Neuronal stem cell (in vitro differentiated cells): ENCODE measurements around the gene AOPEP.

Source experiments
- DNase-seq: peaks from one replicate; pipeline ENCODE4 v3.0.0-alpha.2; 2013; ENCODE audit warnings: low spot score
- H2AFZ ChIP-seq: one replicate; pipeline ENCODE4 v1.6.1; 2013; ENCODE audit warnings: mild to moderate bottlenecking, low read length, inconsistent platforms
- H2AK5ac ChIP-seq: 2 replicates; pipeline ENCODE4 v1.6.1; 2013; ENCODE audit warnings: low read depth, mild to moderate bottlenecking, inconsistent platforms, low read length, moderate library complexity, mixed read lengths
- H2BK120ac ChIP-seq: 2 replicates; pipeline ENCODE4 v1.6.1; 2013; ENCODE audit warnings: low read depth, mild to moderate bottlenecking, inconsistent platforms, low read length, moderate library complexity, mixed read lengths
- H2BK12ac ChIP-seq: one replicate; pipeline ENCODE4 v1.6.1; 2013; ENCODE audit warnings: low read length, inconsistent platforms
- H2BK15ac ChIP-seq: 2 replicates; pipeline ENCODE4 v1.6.1; 2013; ENCODE audit warnings: mild to moderate bottlenecking, low read length, inconsistent platforms, mixed read lengths
- H2BK5ac ChIP-seq: one replicate; pipeline ENCODE4 v1.6.1; 2013; ENCODE audit warnings: inconsistent platforms, mild to moderate bottlenecking, low read length, moderate library complexity
- H3K14ac ChIP-seq: one replicate; pipeline ENCODE4 v1.6.1; 2013; ENCODE audit warnings: low read length, inconsistent platforms
- H3K18ac ChIP-seq: 2 replicates; pipeline ENCODE4 v1.6.1; 2013; ENCODE audit warnings: low read length, inconsistent platforms
- H3K23ac ChIP-seq: 2 replicates; pipeline ENCODE4 v1.6.1; 2013; ENCODE audit warnings: low read depth, mild to moderate bottlenecking, mixed read lengths, low read length, inconsistent platforms; ENCODE audit not compliant: poor library complexity
- H3K27ac ChIP-seq: replicated peaks from 3 replicates; pipeline ENCODE4 v1.5.1; 2013; ENCODE audit warnings: low read length, inconsistent platforms
- H3K27me3 ChIP-seq, 3 experiments: 2 replicates each; pipeline ENCODE4 v1.6.1; 2013; ENCODE audit warnings: low read length in 3 of 3, mild to moderate bottlenecking in 2 of 3, inconsistent platforms in 1 of 3, low read depth in 1 of 3, mixed read lengths in 1 of 3, moderate library complexity in 1 of 3; ENCODE audit not compliant: control insufficient read depth in 3 of 3, insufficient read depth in 3 of 3
- H3K36me3 ChIP-seq, 2 donors: replicated peaks in 1 of 2; 2 replicates each; pipeline ENCODE4 v1.6.1; 2013; ENCODE audit warnings: low read length in 2 of 2; ENCODE audit not compliant: control insufficient read depth in 2 of 2, insufficient read depth in 2 of 2
- H3K4ac ChIP-seq: 2 replicates; pipeline ENCODE4 v1.6.1; 2013; ENCODE audit warnings: inconsistent platforms, mild to moderate bottlenecking, low read length, moderate library complexity
- H3K4me1 ChIP-seq, 2 donors: 1 replicate in 1 of 2; 2 replicates in 1 of 2; pipeline ENCODE4 v1.6.1; 2013; ENCODE audit warnings: low read length in 2 of 2, low read depth in 1 of 2; ENCODE audit not compliant: control insufficient read depth in 2 of 2, insufficient read depth in 1 of 2
- H3K4me2 ChIP-seq: one replicate; pipeline ENCODE4 v1.6.1; 2013; ENCODE audit warnings: mild to moderate bottlenecking, low read length, inconsistent platforms; ENCODE audit not compliant: insufficient read depth, poor library complexity, severe bottlenecking
- H3K4me3 ChIP-seq, 2 donors: 2 replicates each; pipeline ENCODE4 v1.5.1; 2013; ENCODE audit warnings: low read length in 2 of 2, mild to moderate bottlenecking in 2 of 2, inconsistent platforms in 1 of 2, moderate library complexity in 1 of 2
- H3K79me1 ChIP-seq: one replicate; pipeline ENCODE4 v1.6.1; 2013; ENCODE audit warnings: low read depth, mild to moderate bottlenecking, inconsistent platforms, low read length, moderate library complexity
- H3K9ac ChIP-seq: one replicate; pipeline ENCODE4 v1.6.1; 2013; ENCODE audit warnings: mild to moderate bottlenecking, low read depth, low read length, inconsistent platforms; ENCODE audit not compliant: poor library complexity
- H3K9me3 ChIP-seq, 2 donors: replicated peaks in 1 of 2; 2 replicates each; pipeline versions ENCODE3 to v1.6.1; 2013; ENCODE audit warnings: low read length in 2 of 2, mild to moderate bottlenecking in 2 of 2, inconsistent platforms in 1 of 2, low read depth in 1 of 2, mixed read lengths in 1 of 2, moderate library complexity in 1 of 2; ENCODE audit not compliant: control insufficient read depth in 2 of 2, insufficient read depth in 1 of 2
- H4K8ac ChIP-seq: one replicate; pipeline ENCODE4 v1.6.1; 2013; ENCODE audit warnings: low read depth, mild to moderate bottlenecking, inconsistent platforms, low read length, moderate library complexity
- H4K91ac ChIP-seq: one replicate; pipeline ENCODE4 v1.6.1; 2013; ENCODE audit warnings: low read length, low read depth, mild to moderate bottlenecking, inconsistent platforms; ENCODE audit not compliant: poor library complexity
- WGBS, 2 donors: extraction: QIAGEN DNeasy Blood & Tissue Kit; methylation state at CpG; one replicate each; pipeline ENCODE4 v1.1.7; 2013; ENCODE audit warnings: missing lambda C conversion rate in 2 of 2, mixed read lengths in 1 of 2; ENCODE audit not compliant: insufficient read length in 2 of 2, insufficient replicate concordance in 1 of 2; ENCODE audit errors: extremely low coverage in 2 of 2; 5-methylcytosine and 5-hydroxymethylcytosine counted together

Gene AOPEP

GRCh38 chr9:94912700-94913249 is 186.3 kb downstream of the AOPEP start:
- no peak overlapping the region for H4K8ac ChIP-seq
- H2BK15ac ChIP-seq = no peak overlapping the region
- H2AK5ac ChIP-seq = no peak overlapping the region
- H3K36me3 ChIP-seq = no peaks in the 10 kb centered on the region
- peaks cover 24 to 26% of the 10 kb centered on the region in 2 donors for H3K4me1 ChIP-seq
- H2AFZ ChIP-seq = no peak overlapping the region
- peak overlapping the region; percentile 32 for H3K27ac ChIP-seq
- H3K9ac ChIP-seq = no peak overlapping the region
- peaks cover 0 to 2% of the 10 kb centered on the region in 2 donors for H3K9me3 ChIP-seq
- H3K4ac ChIP-seq = no peak overlapping the region
- H3K4me2 ChIP-seq = no peak overlapping the region
- no peak for DNase-seq
- WGBS, 2 donors = no CpG with 5 or more reads among the region's 8 CpGs
- H2BK12ac ChIP-seq = no peak overlapping the region
- no peak overlapping the region for H4K91ac ChIP-seq
- H3K14ac ChIP-seq = no peak overlapping the region
- no peak overlapping the region for H3K23ac ChIP-seq
- H3K4me3 ChIP-seq = no peak overlapping the region
- H3K79me1 ChIP-seq = no peaks in the 10 kb centered on the region
- no peak overlapping the region for H2BK120ac ChIP-seq
- peak overlapping the region; percentile 5 for H3K18ac ChIP-seq
- H3K27me3 ChIP-seq = no peaks in the 10 kb centered on the region
- no peak overlapping the region for H2BK5ac ChIP-seq

- no peak overlapping the region for H2BK5ac ChIP-seq
- no peak overlapping the region for H2BK12ac ChIP-seq
- H3K4me1 ChIP-seq = peaks cover 18 to 26% of the 10 kb centered on the region in 2 donors
- H2BK120ac ChIP-seq = no peak overlapping the region
- H3K4me3 ChIP-seq = no peak overlapping the region
- H3K4ac ChIP-seq = no peak overlapping the region
- H3K79me1 ChIP-seq = no peaks in the 10 kb centered on the region
- no peak overlapping the region for H2BK15ac ChIP-seq
- no peak overlapping the region for H4K8ac ChIP-seq
- DNase-seq = no peak
- no peak overlapping the region for H2AFZ ChIP-seq
- no peak overlapping the region for H3K18ac ChIP-seq
- H3K27ac ChIP-seq = no peak overlapping the region
- no peak overlapping the region for H4K91ac ChIP-seq
- no peak overlapping the region for H3K4me2 ChIP-seq
- H3K36me3 ChIP-seq = no peaks in the 10 kb centered on the region
- H2AK5ac ChIP-seq = no peak overlapping the region
- peaks cover 0 to 2% of the 10 kb centered on the region in 2 donors for H3K9me3 ChIP-seq
- no peak overlapping the region for H3K23ac ChIP-seq
- no peak overlapping the region for H3K9ac ChIP-seq
- H3K27me3 ChIP-seq = no peaks in the 10 kb centered on the region
- WGBS, 2 donors = no CpG with 5 or more reads among the region's 4 CpGs
- H3K14ac ChIP-seq = no peak overlapping the region
Measured at GRCh38 chr9:94913550-94913949, 187.1 kb downstream of the AOPEP start.

GRCh38 chr9:94915476-94916450 is 189.3 kb downstream of the AOPEP start:
- H3K79me1 ChIP-seq = no peaks in the 10 kb centered on the region
- H3K4ac ChIP-seq = peak overlapping the region; percentile 4
- no peak overlapping the region for H3K4me3 ChIP-seq
- H3K9ac ChIP-seq = no peak overlapping the region
- H3K27ac ChIP-seq = peak overlapping the region; percentile 62
- H3K9me3 ChIP-seq = peaks cover 0 to 2% of the 10 kb centered on the region in 2 donors
- H3K36me3 ChIP-seq = no peaks in the 10 kb centered on the region
- DNase-seq = no peak
- no peak overlapping the region for H4K8ac ChIP-seq
- no peak overlapping the region for H3K14ac ChIP-seq
- H3K18ac ChIP-seq = peak overlapping the region; percentile 86
- H3K27me3 ChIP-seq = no peaks in the 10 kb centered on the region
- H3K4me2 ChIP-seq = no peak overlapping the region
- H2BK15ac ChIP-seq = no peak overlapping the region
- WGBS, 2 donors = no CpG with 5 or more reads among the region's 17 CpGs
- H2BK12ac ChIP-seq = no peak overlapping the region
- H3K4me1 ChIP-seq = peaks cover 22 to 24% of the 10 kb centered on the region in 2 donors
- no peak overlapping the region for H3K23ac ChIP-seq
- H2BK5ac ChIP-seq = no peak overlapping the region
- no peak overlapping the region for H2BK120ac ChIP-seq
- peak overlapping the region; percentile 58 for H2AK5ac ChIP-seq
- no peak overlapping the region for H4K91ac ChIP-seq
- H2AFZ ChIP-seq = no peak overlapping the region

GRCh38 chr9:94916956-94917355 is 190.5 kb downstream of the AOPEP start:
- Histone ChIP-seq H2AK5ac (peak overlapping the region; percentile 48), H3K27me3 (no peaks in the 10 kb centered on the region), H3K4me3 (no peak overlapping the region), H3K79me1 (no peaks in the 10 kb centered on the region), H2BK12ac (no peak overlapping the region), H3K4me2 (no peak overlapping the region), H2BK5ac (no peak overlapping the region), H2BK120ac (peak overlapping the region; percentile 85), H3K23ac (peak overlapping the region; percentile 4), H3K27ac (no peak overlapping the region), H2BK15ac (no peak overlapping the region), H4K8ac (no peak overlapping the region), H2AFZ (no peak overlapping the region), H3K4me1 (peaks cover 28% of the 10 kb centered on the region in 2 donors), H3K14ac (no peak overlapping the region), H3K9me3 (peaks cover 0 to 2% of the 10 kb centered on the region in 2 donors), H3K9ac (peak overlapping the region; percentile 1), H3K36me3 (no peaks in the 10 kb centered on the region), H3K18ac (peak overlapping the region; percentile 4), H4K91ac (no peak overlapping the region), H3K4ac (no peak overlapping the region)
- DNase-seq = no peak
- no CpG with 5 or more reads among the region's 6 CpGs for WGBS, 2 donors
